SK-N-SH (cell line): ENCODE results near the gene NOD2. TPM values are rescaled to one million over a fixed set of nuclear protein-coding genes. Genes with fewer than 3 reads are reported as not detected.
A peak's percentile ranks its signal among the peaks of the same experiment; 100 is the strongest.

Experiments
- CTCF ChIA-PET: fragments of 300-600, 350-600 bp; formaldehyde crosslinking; extraction: SDS; loops from one replicate; lab custom pipeline; 2021; lab: Yijun Ruan, JAX
- POLR2A ChIA-PET: fragments of 350-600 bp; sonication (Branson Sonifier 250); formaldehyde crosslinking; extraction: SDS; loops from one replicate; lab custom pipeline; 2020; ENCODE audit warnings: antibody characterized with exemption, inconsistent platforms; lab: Yijun Ruan, JAX
- DNase-seq: peaks from one replicate; pipeline ENCODE4 v3.0.0; 2012
- H2AFZ ChIP-seq: fragments of 200-600 bp; sonication (generic); 2 replicates; pipeline ENCODE4 v1.8.1; 2016; ENCODE audit warnings: antibody characterized with exemption, mild to moderate bottlenecking, low read depth
- H3F3A ChIP-seq: fragments of 200-600 bp; sonication (generic); replicated peaks from 2 replicates; pipeline ENCODE3; 2016; ENCODE audit warnings: antibody characterized with exemption, mild to moderate bottlenecking; ENCODE audit not compliant: insufficient read depth
- H3K27ac ChIP-seq, 2 experiments: fragments of 200-500 bp in 1 of 2; fragments of 200-600 bp in 1 of 2; sonication (Bioruptor generic) in 1 of 2; sonication (generic), shearing (Covaris generic) in 1 of 2; 2 replicates each; pipeline versions ENCODE4 v1.5.1 to v1.6.1; 2014 to 2016; ENCODE audit warnings: low read depth in 2 of 2, inconsistent platforms in 1 of 2, low read length in 1 of 2, mild to moderate bottlenecking in 1 of 2, mixed read lengths in 1 of 2
- H3K27me3 ChIP-seq: fragments of 200-600 bp; sonication (generic), shearing (Covaris generic); 2 replicates; pipeline ENCODE4 v1.6.1; 2016; ENCODE audit warnings: mixed run types; ENCODE audit not compliant: insufficient read depth
- H3K36me3 ChIP-seq, 2 experiments: fragments of 200-500 bp in 1 of 2; fragments of 200-600 bp in 1 of 2; sonication (Bioruptor generic) in 1 of 2; sonication (generic) in 1 of 2; replicated peaks in 1 of 2; 2 replicates each; pipeline versions ENCODE3 to v1.5.1; 2014 to 2016; ENCODE audit warnings: low read length in 1 of 2, mild to moderate bottlenecking in 1 of 2; ENCODE audit not compliant: insufficient read depth in 2 of 2, control insufficient read depth in 1 of 2
- H3K4me1 ChIP-seq, 2 experiments: fragments of 200-500 bp in 1 of 2; fragments of 200-600 bp in 1 of 2; sonication (Bioruptor generic) in 1 of 2; sonication (generic), shearing (Covaris generic) in 1 of 2; 2 replicates each; pipeline versions ENCODE4 v1.5.1 to v1.6.1; 2014 to 2016; ENCODE audit warnings: low read depth in 1 of 2, low read length in 1 of 2, mixed run types in 1 of 2; ENCODE audit not compliant: insufficient read depth in 2 of 2, control insufficient read depth in 1 of 2
- H3K4me2 ChIP-seq: fragments of 200-600 bp; sonication (generic), shearing (Covaris generic); 2 replicates; pipeline ENCODE4 v1.6.1; 2017; ENCODE audit warnings: mixed run types
- H3K4me3 ChIP-seq, 2 experiments: fragments of 200-500 bp in 1 of 2; fragments of 200-600 bp in 1 of 2; sonication (Bioruptor generic) in 1 of 2; sonication (generic), shearing (Covaris generic) in 1 of 2; 2 replicates each; pipeline versions ENCODE4 v1.5.1 to v1.8.1; 2014 to 2016; ENCODE audit warnings: low read depth in 2 of 2, inconsistent platforms in 1 of 2, low read length in 1 of 2, mild to moderate bottlenecking in 1 of 2, mixed read lengths in 1 of 2, moderate library complexity in 1 of 2
- H3K79me2 ChIP-seq: fragments of 200-600 bp; sonication (generic); 2 replicates; pipeline ENCODE4 v1.8.1; 2017; ENCODE audit warnings: mild to moderate bottlenecking; ENCODE audit not compliant: insufficient read depth
- H3K9ac ChIP-seq: fragments of 200-600 bp; sonication (generic); 2 replicates; pipeline ENCODE4 v1.6.1; 2017; ENCODE audit warnings: mixed run types
- H3K9me2 ChIP-seq: fragments of 200-600 bp; sonication (generic); 2 replicates; pipeline ENCODE4 v1.6.1; 2017; ENCODE audit warnings: mixed run types
- H3K9me3 ChIP-seq: fragments of 200-600 bp; sonication (generic); 2 replicates; pipeline ENCODE4 v1.6.1; 2017; ENCODE audit warnings: mixed run types, mild to moderate bottlenecking, moderate library complexity
- H4K20me1 ChIP-seq: fragments of 200-600 bp; sonication (generic); 2 replicates; pipeline ENCODE4 v1.6.1; 2017; ENCODE audit warnings: mild to moderate bottlenecking, mixed run types; ENCODE audit not compliant: insufficient read depth
- EP300 ChIP-seq, 2 experiments: IDR thresholded peaks; 2 replicates each; pipeline versions ENCODE4 v1.4.0 to v1.6.1; 2012; ENCODE audit warnings: borderline replicate concordance in 1 of 2, low read depth in 1 of 2, low read length in 1 of 2
- EZH2phosphoT487 ChIP-seq: fragments of 200-600 bp; sonication (generic); IDR thresholded peaks from 2 replicates; pipeline ENCODE4 v1.6.1; 2017; ENCODE audit warnings: low read depth, mixed run types, mild to moderate bottlenecking, antibody characterized with exemption, moderate library complexity, borderline replicate concordance
- FOSL2 ChIP-seq: IDR thresholded peaks from 2 replicates; pipeline ENCODE4 v1.4.0; 2012; ENCODE audit warnings: low read depth, mild to moderate bottlenecking, moderate library complexity, borderline replicate concordance
- FOXJ3 ChIP-seq: sonication (generic); formaldehyde crosslinking; IDR thresholded peaks from 2 replicates; pipeline ENCODE4 v1.5.1; 2020; ENCODE audit warnings: mild to moderate bottlenecking, missing genetic modification reagents
- FOXM1 ChIP-seq: IDR thresholded peaks from 2 replicates; pipeline ENCODE4 v1.4.0; 2012; ENCODE audit warnings: low read depth, mild to moderate bottlenecking
- GATA2 ChIP-seq: sonication (generic); formaldehyde crosslinking; IDR thresholded peaks from 2 replicates; pipeline ENCODE4 v1.5.0; 2020; ENCODE audit warnings: mild to moderate bottlenecking, missing genetic modification reagents
- JUND ChIP-seq: IDR thresholded peaks from 2 replicates; pipeline ENCODE4 v1.4.0; 2012
- MEF2A ChIP-seq: IDR thresholded peaks from 2 replicates; pipeline ENCODE4 v1.4.0; 2012; ENCODE audit warnings: low read depth, borderline replicate concordance
- MXI1 ChIP-seq: IDR thresholded peaks from 2 replicates; pipeline ENCODE4 v1.6.1; 2012; ENCODE audit warnings: mild to moderate bottlenecking, low read depth, low read length, improper control_type of control experiment
- NFIC ChIP-seq: IDR thresholded peaks from 2 replicates; pipeline ENCODE4 v1.4.0; 2012; ENCODE audit warnings: borderline replicate concordance
- NRF1 ChIP-seq: IDR thresholded peaks from 2 replicates; pipeline ENCODE4 v1.6.1; 2012; ENCODE audit warnings: low read depth, mild to moderate bottlenecking, low read length
- POLR2AphosphoS5 ChIP-seq: IDR thresholded peaks from 2 replicates; pipeline ENCODE4 v1.6.1; 2012; ENCODE audit warnings: low read depth, low read length
- RAD21 ChIP-seq: IDR thresholded peaks from 2 replicates; pipeline ENCODE4 v1.6.1; 2012; ENCODE audit warnings: mild to moderate bottlenecking, low read length
- RXRA ChIP-seq: IDR thresholded peaks from 2 replicates; pipeline ENCODE4 v1.4.0; 2012; ENCODE audit warnings: low read depth, mild to moderate bottlenecking, borderline replicate concordance
- SIN3A ChIP-seq: IDR thresholded peaks from 2 replicates; pipeline ENCODE4 v1.6.1; 2012; ENCODE audit warnings: low read depth, mild to moderate bottlenecking, low read length, moderate library complexity, borderline replicate concordance
- SMC3 ChIP-seq: IDR thresholded peaks from 2 replicates; pipeline ENCODE4 v1.6.1; 2012; ENCODE audit warnings: low read depth, low read length, improper control_type of control experiment
- TAF1 ChIP-seq: IDR thresholded peaks from 2 replicates; pipeline ENCODE4 v1.6.1; 2012; ENCODE audit warnings: low read depth, mild to moderate bottlenecking, low read length, moderate library complexity, borderline replicate concordance
- TEAD4 ChIP-seq: IDR thresholded peaks from 2 replicates; pipeline ENCODE4 v1.4.0; 2012; ENCODE audit warnings: mild to moderate bottlenecking, borderline replicate concordance; ENCODE audit not compliant: insufficient read depth
- WGBS: methylation state at CpG from one replicate; pipeline ENCODE4 v1.1.6; 2017; ENCODE audit warnings: low lambda C conversion rate; 5-methylcytosine and 5-hydroxymethylcytosine counted together
- polyA plus RNA-seq, 3 experiments: library from polyadenylated mRNA; depleted of rRNA; stranded (reverse); fragments of >200 nt; gene quantifications; 2 replicates each; pipeline ENCODE4 v1.2.3, GENCODE V29; 2012
- TF ChIP-seq, protein P1 (sequence below): IDR thresholded peaks from 2 replicates; pipeline ENCODE4; 2012
- TF ChIP-seq, protein P2 (sequence below): IDR thresholded peaks from 2 replicates; pipeline ENCODE4 v1.4.0; 2012; ENCODE audit warnings: low read depth
- TF ChIP-seq, protein P3 (sequence below): IDR thresholded peaks from 2 replicates; pipeline ENCODE4 v1.4.0; 2012; ENCODE audit warnings: low read depth, borderline replicate concordance
- TF ChIP-seq, protein P4 (sequence below): fragments of 200-600 bp; sonication (generic); IDR thresholded peaks from 2 replicates; pipeline ENCODE4 v1.6.1; 2017; ENCODE audit warnings: antibody characterized with exemption, mild to moderate bottlenecking, moderate library complexity
- TF ChIP-seq, protein P5 (sequence below): IDR thresholded peaks from 2 replicates; pipeline ENCODE4 v1.4.0; 2012; ENCODE audit warnings: low read depth, borderline replicate concordance
- TF ChIP-seq, protein P6 (sequence below): fragments of 150-350 bp; IDR thresholded peaks from 2 replicates; pipeline ENCODE4 v1.6.1; 2016; ENCODE audit warnings: mild to moderate bottlenecking, low read depth, low read length
- TF ChIP-seq, protein P7 (sequence below): fragments of 150-350 bp; IDR thresholded peaks from 2 replicates; pipeline ENCODE4 v1.6.1; 2017; ENCODE audit warnings: antibody characterized with exemption, low read length, low read depth, borderline replicate concordance

NOD2 gene
- polyA plus RNA-seq, 1 of the 3 experiments (the other 2 are of a cell fraction), result not detected

DNA sequence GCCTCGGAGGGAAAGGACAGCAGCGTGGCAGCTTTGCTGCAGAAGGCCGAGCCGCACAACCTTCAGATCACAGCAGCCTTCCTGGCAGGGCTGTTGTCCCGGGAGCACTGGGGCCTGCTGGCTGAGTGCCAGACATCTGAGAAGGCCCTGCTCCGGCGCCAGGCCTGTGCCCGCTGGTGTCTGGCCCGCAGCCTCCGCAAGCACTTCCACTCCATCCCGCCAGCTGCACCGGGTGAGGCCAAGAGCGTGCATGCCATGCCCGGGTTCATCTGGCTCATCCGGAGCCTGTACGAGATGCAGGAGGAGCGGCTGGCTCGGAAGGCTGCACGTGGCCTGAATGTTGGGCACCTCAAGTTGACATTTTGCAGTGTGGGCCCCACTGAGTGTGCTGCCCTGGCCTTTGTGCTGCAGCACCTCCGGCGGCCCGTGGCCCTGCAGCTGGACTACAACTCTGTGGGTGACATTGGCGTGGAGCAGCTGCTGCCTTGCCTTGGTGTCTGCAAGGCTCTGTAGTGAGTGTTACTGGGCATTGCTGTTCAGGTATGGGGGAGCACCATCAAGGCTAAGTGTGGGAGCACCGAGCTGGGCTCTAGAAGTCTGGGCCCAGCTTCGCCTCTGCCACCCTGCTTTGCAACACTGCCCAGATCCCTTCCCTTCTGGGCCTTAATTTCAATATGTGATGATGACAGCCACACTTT lies 18.6 kb downstream of the NOD2 start:
- WGBS, result 31% methylated on average over 6 of the region's 25 CpGs
- H3F3A ChIP-seq, result no peaks in the 10 kb centered on the region
- no peak overlapping the region for H3K4me2 ChIP-seq
- peak overlapping the region in 1 of 2 experiments; percentile 72; a peak in 2 of 4 replicates for H3K27ac ChIP-seq
- H3K4me1 ChIP-seq, result peaks cover 0 to 39% of the 10 kb centered on the region in 2 experiments; a peak in 1 of 4 replicates
- ChIA-PET POLR2A (no interaction called here), CTCF (interaction anchor here (0.7 to 2.4 kb wide), 6 partner anchors 10 to 95 kb away, joined by 3 to 7 read pairs (median 5); no protein-coding TSS in a partner anchor)
- no peaks in the 10 kb centered on the region for H4K20me1 ChIP-seq
- no peak overlapping the region for H2AFZ ChIP-seq
- no peaks in the 10 kb centered on the region for H3K36me3 ChIP-seq
- peak; percentile 89 for DNase-seq
- no peak overlapping the region for H3K9ac ChIP-seq
- no peaks in the 10 kb centered on the region for H3K9me3 ChIP-seq
- H3K27me3 ChIP-seq, result no peaks in the 10 kb centered on the region
- no peak overlapping the region for H3K4me3 ChIP-seq
- no peaks in the 10 kb centered on the region for H3K9me2 ChIP-seq
- no peaks in the 10 kb centered on the region for H3K79me2 ChIP-seq
- no peak for TF ChIP-seq NRF1
- no peak for TF ChIP-seq RXRA
- TF ChIP-seq, protein P1, sequence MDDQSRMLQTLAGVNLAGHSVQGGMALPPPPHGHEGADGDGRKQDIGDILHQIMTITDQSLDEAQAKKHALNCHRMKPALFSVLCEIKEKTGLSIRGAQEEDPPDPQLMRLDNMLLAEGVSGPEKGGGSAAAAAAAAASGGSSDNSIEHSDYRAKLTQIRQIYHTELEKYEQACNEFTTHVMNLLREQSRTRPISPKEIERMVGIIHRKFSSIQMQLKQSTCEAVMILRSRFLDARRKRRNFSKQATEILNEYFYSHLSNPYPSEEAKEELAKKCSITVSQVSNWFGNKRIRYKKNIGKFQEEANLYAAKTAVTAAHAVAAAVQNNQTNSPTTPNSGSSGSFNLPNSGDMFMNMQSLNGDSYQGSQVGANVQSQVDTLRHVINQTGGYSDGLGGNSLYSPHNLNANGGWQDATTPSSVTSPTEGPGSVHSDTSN, result no peak
- TF ChIP-seq FOXM1, result no peak
- no peak for TF ChIP-seq SMC3
- TF ChIP-seq, protein P2, sequence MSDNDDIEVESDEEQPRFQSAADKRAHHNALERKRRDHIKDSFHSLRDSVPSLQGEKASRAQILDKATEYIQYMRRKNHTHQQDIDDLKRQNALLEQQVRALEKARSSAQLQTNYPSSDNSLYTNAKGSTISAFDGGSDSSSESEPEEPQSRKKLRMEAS, result no peak
- TF ChIP-seq RAD21, result 0 out of 2 replicates have a peak, but pooled peaks have one; percentile 2
- TF ChIP-seq MEF2A, result no peak
- no peak for TF ChIP-seq TEAD4
- TF ChIP-seq, protein P3, sequence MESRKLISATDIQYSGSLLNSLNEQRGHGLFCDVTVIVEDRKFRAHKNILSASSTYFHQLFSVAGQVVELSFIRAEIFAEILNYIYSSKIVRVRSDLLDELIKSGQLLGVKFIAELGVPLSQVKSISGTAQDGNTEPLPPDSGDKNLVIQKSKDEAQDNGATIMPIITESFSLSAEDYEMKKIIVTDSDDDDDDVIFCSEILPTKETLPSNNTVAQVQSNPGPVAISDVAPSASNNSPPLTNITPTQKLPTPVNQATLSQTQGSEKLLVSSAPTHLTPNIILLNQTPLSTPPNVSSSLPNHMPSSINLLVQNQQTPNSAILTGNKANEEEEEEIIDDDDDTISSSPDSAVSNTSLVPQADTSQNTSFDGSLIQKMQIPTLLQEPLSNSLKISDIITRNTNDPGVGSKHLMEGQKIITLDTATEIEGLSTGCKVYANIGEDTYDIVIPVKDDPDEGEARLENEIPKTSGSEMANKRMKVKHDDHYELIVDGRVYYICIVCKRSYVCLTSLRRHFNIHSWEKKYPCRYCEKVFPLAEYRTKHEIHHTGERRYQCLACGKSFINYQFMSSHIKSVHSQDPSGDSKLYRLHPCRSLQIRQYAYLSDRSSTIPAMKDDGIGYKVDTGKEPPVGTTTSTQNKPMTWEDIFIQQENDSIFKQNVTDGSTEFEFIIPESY, result no peak
- no peak for TF ChIP-seq FOSL2
- no peak for TF ChIP-seq FOXJ3 (CRISPR knock-in tag)
- TF ChIP-seq GATA2 (CRISPR knock-in tag), result 0 out of 2 replicates have a peak, but pooled peaks have one; percentile 6
- TF ChIP-seq, protein P4, sequence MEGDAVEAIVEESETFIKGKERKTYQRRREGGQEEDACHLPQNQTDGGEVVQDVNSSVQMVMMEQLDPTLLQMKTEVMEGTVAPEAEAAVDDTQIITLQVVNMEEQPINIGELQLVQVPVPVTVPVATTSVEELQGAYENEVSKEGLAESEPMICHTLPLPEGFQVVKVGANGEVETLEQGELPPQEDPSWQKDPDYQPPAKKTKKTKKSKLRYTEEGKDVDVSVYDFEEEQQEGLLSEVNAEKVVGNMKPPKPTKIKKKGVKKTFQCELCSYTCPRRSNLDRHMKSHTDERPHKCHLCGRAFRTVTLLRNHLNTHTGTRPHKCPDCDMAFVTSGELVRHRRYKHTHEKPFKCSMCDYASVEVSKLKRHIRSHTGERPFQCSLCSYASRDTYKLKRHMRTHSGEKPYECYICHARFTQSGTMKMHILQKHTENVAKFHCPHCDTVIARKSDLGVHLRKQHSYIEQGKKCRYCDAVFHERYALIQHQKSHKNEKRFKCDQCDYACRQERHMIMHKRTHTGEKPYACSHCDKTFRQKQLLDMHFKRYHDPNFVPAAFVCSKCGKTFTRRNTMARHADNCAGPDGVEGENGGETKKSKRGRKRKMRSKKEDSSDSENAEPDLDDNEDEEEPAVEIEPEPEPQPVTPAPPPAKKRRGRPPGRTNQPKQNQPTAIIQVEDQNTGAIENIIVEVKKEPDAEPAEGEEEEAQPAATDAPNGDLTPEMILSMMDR, result no peak
- no peak for TF ChIP-seq EZH2phosphoT487
- TF ChIP-seq TAF1, result no peak
- TF ChIP-seq EP300 (IDR thresholded peaks at IDR 0.05; ENCODE audit: borderline replicate concordance in 1 of 2, low read depth in 1 of 2, low read length in 1 of 2), result no peak; a peak in 1 of 4 replicates
- TF ChIP-seq POLR2AphosphoS5, result no peak
- no peak for TF ChIP-seq SIN3A
- TF ChIP-seq, protein P5, sequence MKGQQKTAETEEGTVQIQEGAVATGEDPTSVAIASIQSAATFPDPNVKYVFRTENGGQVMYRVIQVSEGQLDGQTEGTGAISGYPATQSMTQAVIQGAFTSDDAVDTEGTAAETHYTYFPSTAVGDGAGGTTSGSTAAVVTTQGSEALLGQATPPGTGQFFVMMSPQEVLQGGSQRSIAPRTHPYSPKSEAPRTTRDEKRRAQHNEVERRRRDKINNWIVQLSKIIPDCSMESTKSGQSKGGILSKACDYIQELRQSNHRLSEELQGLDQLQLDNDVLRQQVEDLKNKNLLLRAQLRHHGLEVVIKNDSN, result no peak
- TF ChIP-seq, protein P6, sequence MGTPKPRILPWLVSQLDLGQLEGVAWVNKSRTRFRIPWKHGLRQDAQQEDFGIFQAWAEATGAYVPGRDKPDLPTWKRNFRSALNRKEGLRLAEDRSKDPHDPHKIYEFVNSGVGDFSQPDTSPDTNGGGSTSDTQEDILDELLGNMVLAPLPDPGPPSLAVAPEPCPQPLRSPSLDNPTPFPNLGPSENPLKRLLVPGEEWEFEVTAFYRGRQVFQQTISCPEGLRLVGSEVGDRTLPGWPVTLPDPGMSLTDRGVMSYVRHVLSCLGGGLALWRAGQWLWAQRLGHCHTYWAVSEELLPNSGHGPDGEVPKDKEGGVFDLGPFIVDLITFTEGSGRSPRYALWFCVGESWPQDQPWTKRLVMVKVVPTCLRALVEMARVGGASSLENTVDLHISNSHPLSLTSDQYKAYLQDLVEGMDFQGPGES, result no peak
- TF ChIP-seq, protein P7, sequence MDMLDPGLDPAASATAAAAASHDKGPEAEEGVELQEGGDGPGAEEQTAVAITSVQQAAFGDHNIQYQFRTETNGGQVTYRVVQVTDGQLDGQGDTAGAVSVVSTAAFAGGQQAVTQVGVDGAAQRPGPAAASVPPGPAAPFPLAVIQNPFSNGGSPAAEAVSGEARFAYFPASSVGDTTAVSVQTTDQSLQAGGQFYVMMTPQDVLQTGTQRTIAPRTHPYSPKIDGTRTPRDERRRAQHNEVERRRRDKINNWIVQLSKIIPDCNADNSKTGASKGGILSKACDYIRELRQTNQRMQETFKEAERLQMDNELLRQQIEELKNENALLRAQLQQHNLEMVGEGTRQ, result no peak
- peak; percentile 78; the same call in 1 of the 2 replicates for TF ChIP-seq MXI1
- TF ChIP-seq NFIC, result peak; percentile 46
- no peak for TF ChIP-seq JUND
